LNCAP (cell line): ENCODE data around the gene ZNF699.

Experiments
- CTCF ChIP-seq: fragments of 450-650 bp; IDR thresholded peaks from 2 replicates; pipeline ENCODE4 v1.5.1; 2017; ENCODE audit warnings: mild to moderate bottlenecking

The ZNF699 gene

DNA sequence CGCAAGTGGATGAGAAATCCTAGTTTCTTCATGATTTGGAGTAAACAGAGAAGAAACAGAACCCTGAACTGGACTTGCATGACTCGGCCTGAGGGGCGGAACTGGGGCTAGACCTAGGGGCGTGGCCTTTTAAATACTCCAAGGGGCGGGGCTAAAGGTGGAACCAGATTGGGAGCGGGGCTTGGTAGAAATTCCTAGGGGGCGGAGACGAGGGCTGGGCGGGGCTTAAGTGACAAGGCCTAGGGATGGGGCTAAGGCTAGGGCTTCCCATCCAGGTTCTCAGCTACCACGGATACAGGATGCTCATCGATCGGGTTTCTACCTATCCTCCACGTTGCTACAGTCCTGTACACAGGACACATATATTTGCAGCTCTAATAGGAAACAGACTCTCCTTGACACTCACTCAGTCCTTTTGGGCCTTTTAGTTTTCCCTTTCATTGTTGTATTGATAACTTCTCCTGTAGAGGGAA lies 372 bp upstream of the ZNF699 start:
- no peak for TF ChIP-seq CTCF

GRCh38 chr19:9308091-9308770 lies 1.4 kb downstream of the ZNF699 start:
- no peak for TF ChIP-seq CTCF

GRCh38 chr19:9306443-9306842 lies 3.2 kb downstream of the ZNF699 start:
- TF ChIP-seq CTCF: no peak

DNA sequence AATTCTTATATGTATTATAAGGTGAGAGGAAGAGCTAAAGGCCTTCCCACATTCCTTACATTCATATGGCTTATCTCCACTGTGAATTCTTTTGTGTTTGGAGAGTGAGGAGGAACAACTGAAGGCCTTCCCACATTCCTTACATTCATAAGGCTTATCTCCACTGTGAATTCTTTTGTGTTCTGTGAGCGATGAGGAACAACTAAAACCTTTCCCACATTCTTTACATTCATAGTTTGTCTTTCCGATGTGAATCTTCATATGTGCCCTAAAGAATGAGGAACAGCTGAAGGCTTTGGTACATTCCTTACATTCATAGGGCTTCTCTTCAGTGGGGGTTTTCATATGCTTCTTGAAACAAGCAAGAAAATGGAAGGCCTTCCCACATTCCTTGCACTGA lies 13.3 kb downstream of the ZNF699 start:
- TF ChIP-seq CTCF: no peak

DNA sequence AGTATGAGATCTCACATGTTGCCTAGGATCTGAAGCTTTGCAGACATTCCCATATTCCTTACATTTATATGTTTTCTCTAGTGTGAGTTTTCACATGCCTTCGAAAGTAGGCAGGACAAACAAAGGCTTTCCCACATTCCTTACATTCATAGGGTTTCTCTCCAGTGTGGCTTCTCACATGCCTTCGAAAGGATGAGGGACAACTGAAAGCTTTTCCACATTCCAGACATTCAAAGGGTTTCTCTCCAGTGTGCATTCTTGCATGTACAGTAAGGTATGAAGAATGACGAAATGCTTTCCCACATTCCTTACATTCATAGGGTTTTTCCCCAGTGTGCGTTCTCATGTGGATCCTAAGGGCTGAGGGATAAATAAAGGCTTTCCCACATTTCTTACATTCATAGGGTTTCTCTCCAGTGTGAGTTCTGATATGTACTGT lies 14.2 kb downstream of the ZNF699 start:
- no peak for TF ChIP-seq CTCF

- no peak for TF ChIP-seq CTCF
Observed at GRCh38 chr19:9289231-9289884, 20.3 kb downstream of the ZNF699 start.

DNA sequence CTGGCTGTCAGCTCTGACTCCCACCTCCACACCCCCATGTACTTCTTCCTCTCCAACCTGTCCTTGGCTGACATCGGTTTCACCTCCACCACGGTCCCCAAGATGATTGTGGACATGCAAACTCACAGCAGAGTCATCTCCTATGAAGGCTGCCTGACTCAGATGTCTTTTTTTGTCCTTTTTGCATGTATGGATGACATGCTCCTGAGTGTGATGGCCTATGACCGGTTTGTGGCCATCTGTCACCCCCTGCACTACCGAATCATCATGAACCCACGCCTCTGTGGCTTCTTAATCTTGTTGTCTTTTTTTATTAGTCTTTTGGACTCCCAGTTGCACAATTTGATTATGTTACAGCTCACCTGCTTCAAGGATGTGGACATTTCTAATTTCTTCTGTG lies 58.4 kb downstream of the ZNF699 start:
- no peak for TF ChIP-seq CTCF
